HepG2 (cell line): ENCODE measurements around the gene WSB2. TPM values are rescaled to one million over a fixed set of nuclear protein-coding genes. Genes with fewer than 3 reads are reported as not detected.

Source experiments
- ATF1 ChIP-seq: IDR thresholded peaks from 2 replicates; pipeline ENCODE4 v1.6.1; 2016; ENCODE audit warnings: mild to moderate bottlenecking, control low read depth
- HDAC1 ChIP-seq: sonication (generic); formaldehyde crosslinking; IDR thresholded peaks from 2 replicates; pipeline ENCODE4 v1.5.1; 2020; ENCODE audit warnings: mild to moderate bottlenecking, missing genetic modification reagents
- LCORL ChIP-seq, 2 experiments: fragments of 450-650 bp in 1 of 2; sonication (generic) in 1 of 2; formaldehyde crosslinking in 1 of 2; IDR thresholded peaks; 2 replicates each; pipeline versions ENCODE4 v1.5.0 to v1.6.1; 2017 to 2020; ENCODE audit warnings: antibody characterized with exemption in 1 of 2, missing genetic modification reagents in 1 of 2
- NR2F2 ChIP-seq: IDR thresholded peaks from 2 replicates; pipeline ENCODE4 v1.6.1; 2012; ENCODE audit warnings: low read depth, inconsistent platforms, borderline replicate concordance
- STAT6 ChIP-seq: sonication (generic); formaldehyde crosslinking; IDR thresholded peaks from 2 replicates; pipeline ENCODE4 v1.4.0; 2020; ENCODE audit warnings: missing genetic modification reagents, mild to moderate bottlenecking, borderline replicate concordance
- TBX2 ChIP-seq: sonication (generic); formaldehyde crosslinking; IDR thresholded peaks from 2 replicates; pipeline ENCODE4 v1.5.0; 2020; ENCODE audit warnings: missing genetic modification reagents, mild to moderate bottlenecking, borderline replicate concordance
- ZFP90 ChIP-seq: sonication (generic); formaldehyde crosslinking; IDR thresholded peaks from 2 replicates; pipeline ENCODE4 v1.8.0; 2022; ENCODE audit warnings: missing genetic modification reagents, mild to moderate bottlenecking, inconsistent platforms, borderline replicate concordance
- ZFX ChIP-seq: sonication (generic); formaldehyde crosslinking; IDR thresholded peaks from 2 replicates; pipeline ENCODE4 v1.4.0; 2020; ENCODE audit warnings: mild to moderate bottlenecking, low read depth, missing genetic modification reagents, moderate library complexity
- ZKSCAN1 ChIP-seq: fragments of 150-350 bp; IDR thresholded peaks from 2 replicates; pipeline ENCODE4 v1.6.1; 2014; ENCODE audit warnings: low read length
- ZNF207 ChIP-seq: fragments of 450-650 bp; IDR thresholded peaks from 2 replicates; pipeline ENCODE4 v1.6.1; 2016; ENCODE audit warnings: antibody characterized with exemption, borderline replicate concordance
- ZNF335 ChIP-seq: sonication (generic); formaldehyde crosslinking; IDR thresholded peaks from 2 replicates; pipeline ENCODE4 v1.4.0; 2020; ENCODE audit warnings: missing genetic modification reagents
- ZNF605 ChIP-seq: sonication (generic); formaldehyde crosslinking; IDR thresholded peaks from 2 replicates; pipeline ENCODE4 v1.8.0; 2022; ENCODE audit warnings: mild to moderate bottlenecking, missing genetic modification reagents
- ZSCAN29 ChIP-seq: sonication (generic); formaldehyde crosslinking; conservative IDR thresholded peaks from 2 replicates; pipeline ENCODE4 v1.4.0; 2020; ENCODE audit warnings: mild to moderate bottlenecking, missing genetic modification reagents
- polyA plus RNA-seq, 8 experiments: library from polyadenylated mRNA; depleted of rRNA in 3 of 8; stranded (reverse) in 7 of 8; unstranded in 1 of 8; fragments of >200 nt; fragmentation: Illumina TruSeq in 4 of 8; extraction: Trizol in 4 of 8; gene quantifications; 2 replicates each; pipeline versions ENCODE4 v1.2.1 to v1.2.3, GENCODE V29; 2011 to 2016; ENCODE audit warnings: low read depth in 4 of 8, missing spikeins in 1 of 8, mixed read lengths in 1 of 8; ENCODE audit not compliant: insufficient read depth in 1 of 8
- total RNA-seq, 5 experiments: library from RNA; depleted of rRNA; stranded (reverse); fragments of >200 nt; fragmentation: Illumina TruSeq; extraction: Trizol; gene quantifications; 2 replicates each; pipeline ENCODE4 v1.2.3, GENCODE V29; 2016; ENCODE audit warnings: low read depth in 1 of 5
- TF ChIP-seq, protein P1 (sequence below): sonication (generic); formaldehyde crosslinking; IDR thresholded peaks from 2 replicates; pipeline ENCODE4 v1.4.0; 2020; ENCODE audit warnings: missing genetic modification reagents
- TF ChIP-seq, protein P2 (sequence below): sonication (generic); formaldehyde crosslinking; IDR thresholded peaks from 2 replicates; pipeline ENCODE4 v1.4.0; 2020; ENCODE audit warnings: missing genetic modification reagents, borderline replicate concordance
- TF ChIP-seq, protein P3 (sequence below): sonication (generic); formaldehyde crosslinking; IDR thresholded peaks from 2 replicates; pipeline ENCODE4 v1.8.0; 2022; ENCODE audit warnings: mild to moderate bottlenecking, missing genetic modification reagents, borderline replicate concordance
- TF ChIP-seq, protein P4 (sequence below): sonication (generic); formaldehyde crosslinking; IDR thresholded peaks from 2 replicates; pipeline ENCODE4 v1.5.0; 2020; ENCODE audit warnings: mild to moderate bottlenecking, missing genetic modification reagents, borderline replicate concordance

The WSB2 gene
- total and polyA plus RNA-seq, 2 of the 13 experiments (the other 11 are each of a cell fraction or from before 2014, with no cell fraction given): 31.0 to 82.8 TPM

DNA sequence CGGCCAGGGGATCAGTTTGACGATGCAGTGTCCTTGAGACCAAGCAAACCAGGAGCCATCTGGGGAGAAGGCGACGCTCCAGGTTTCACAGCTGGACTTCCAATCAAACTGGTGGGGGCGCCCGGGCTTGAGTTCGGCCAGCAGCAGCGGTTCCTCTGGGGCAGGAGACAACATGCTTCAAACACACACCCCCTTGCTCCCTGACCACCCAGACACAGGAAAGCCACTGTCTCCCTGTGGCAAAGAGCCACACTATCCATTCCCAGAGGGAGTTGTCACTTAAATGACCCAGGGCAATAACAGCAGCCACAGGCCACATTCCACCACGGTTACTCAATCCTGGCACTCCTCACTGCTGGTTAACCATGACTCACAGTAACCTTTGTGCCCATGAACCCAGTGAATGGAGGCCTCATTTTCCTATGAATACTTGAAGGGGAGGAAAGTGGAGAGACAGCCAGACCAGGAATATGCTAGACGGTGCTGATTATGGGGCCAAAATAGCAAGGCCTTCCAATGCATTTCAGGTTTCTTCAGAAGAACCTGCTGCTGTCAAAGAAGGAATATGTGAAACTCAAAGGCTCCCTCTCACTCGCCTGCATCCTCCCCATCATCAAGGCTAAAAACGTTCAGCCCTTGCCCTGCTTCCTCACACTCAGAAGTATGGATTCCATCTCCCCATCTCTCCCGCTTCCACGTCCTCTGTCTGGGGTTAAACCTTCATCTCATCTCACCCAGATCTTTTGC is 8.5 kb downstream of the WSB2 start (continued):
- TF ChIP-seq TBX2 (peak; percentile 93), ZNF605 (CRISPR knock-in tag) (0 out of 2 replicates have a peak, but pooled peaks have one; percentile 52), ATF1 (CRISPR knock-in tag) (no peak), ZFX (CRISPR knock-in tag) (peak; percentile 88), NR2F2 (peak; percentile 78), ZNF207 (no peak), STAT6 (CRISPR knock-in tag) (peak; percentile 59; the same call in 1 of the 2 replicates), HDAC1 (peak; percentile 96), ZSCAN29 (CRISPR knock-in tag) (peak; percentile 91), ZFP90 (CRISPR knock-in tag) (0 out of 2 replicates have a peak, but pooled peaks have one; percentile 63), LCORL (IDR thresholded peaks at IDR 0.05) (no peak), LCORL (CRISPR knock-in tag; IDR thresholded peaks at IDR 0.05) (peak; percentile 93), ZKSCAN1 (no peak), ZNF335 (CRISPR knock-in tag) (peak; percentile 78; the same call in 1 of the 2 replicates)
- TF ChIP-seq, protein P1, sequence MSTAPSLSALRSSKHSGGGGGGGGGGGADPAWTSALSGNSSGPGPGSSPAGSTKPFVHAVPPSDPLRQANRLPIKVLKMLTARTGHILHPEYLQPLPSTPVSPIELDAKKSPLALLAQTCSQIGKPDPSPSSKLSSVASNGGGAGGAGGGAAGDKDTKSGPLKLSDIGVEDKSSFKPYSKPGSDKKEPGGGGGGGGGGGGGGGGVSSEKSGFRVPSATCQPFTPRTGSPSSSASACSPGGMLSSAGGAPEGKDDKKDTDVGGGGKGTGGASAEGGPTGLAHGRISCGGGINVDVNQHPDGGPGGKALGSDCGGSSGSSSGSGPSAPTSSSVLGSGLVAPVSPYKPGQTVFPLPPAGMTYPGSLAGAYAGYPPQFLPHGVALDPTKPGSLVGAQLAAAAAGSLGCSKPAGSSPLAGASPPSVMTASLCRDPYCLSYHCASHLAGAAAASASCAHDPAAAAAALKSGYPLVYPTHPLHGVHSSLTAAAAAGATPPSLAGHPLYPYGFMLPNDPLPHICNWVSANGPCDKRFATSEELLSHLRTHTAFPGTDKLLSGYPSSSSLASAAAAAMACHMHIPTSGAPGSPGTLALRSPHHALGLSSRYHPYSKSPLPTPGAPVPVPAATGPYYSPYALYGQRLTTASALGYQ (CRISPR knock-in tag): peak; percentile 66; the same call in 1 of the 2 replicates
- TF ChIP-seq, protein P2, sequence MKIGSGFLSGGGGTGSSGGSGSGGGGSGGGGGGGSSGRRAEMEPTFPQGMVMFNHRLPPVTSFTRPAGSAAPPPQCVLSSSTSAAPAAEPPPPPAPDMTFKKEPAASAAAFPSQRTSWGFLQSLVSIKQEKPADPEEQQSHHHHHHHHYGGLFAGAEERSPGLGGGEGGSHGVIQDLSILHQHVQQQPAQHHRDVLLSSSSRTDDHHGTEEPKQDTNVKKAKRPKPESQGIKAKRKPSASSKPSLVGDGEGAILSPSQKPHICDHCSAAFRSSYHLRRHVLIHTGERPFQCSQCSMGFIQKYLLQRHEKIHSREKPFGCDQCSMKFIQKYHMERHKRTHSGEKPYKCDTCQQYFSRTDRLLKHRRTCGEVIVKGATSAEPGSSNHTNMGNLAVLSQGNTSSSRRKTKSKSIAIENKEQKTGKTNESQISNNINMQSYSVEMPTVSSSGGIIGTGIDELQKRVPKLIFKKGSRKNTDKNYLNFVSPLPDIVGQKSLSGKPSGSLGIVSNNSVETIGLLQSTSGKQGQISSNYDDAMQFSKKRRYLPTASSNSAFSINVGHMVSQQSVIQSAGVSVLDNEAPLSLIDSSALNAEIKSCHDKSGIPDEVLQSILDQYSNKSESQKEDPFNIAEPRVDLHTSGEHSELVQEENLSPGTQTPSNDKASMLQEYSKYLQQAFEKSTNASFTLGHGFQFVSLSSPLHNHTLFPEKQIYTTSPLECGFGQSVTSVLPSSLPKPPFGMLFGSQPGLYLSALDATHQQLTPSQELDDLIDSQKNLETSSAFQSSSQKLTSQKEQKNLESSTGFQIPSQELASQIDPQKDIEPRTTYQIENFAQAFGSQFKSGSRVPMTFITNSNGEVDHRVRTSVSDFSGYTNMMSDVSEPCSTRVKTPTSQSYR (CRISPR knock-in tag): peak; percentile 70; the same call in 1 of the 2 replicates
- TF ChIP-seq, protein P3, sequence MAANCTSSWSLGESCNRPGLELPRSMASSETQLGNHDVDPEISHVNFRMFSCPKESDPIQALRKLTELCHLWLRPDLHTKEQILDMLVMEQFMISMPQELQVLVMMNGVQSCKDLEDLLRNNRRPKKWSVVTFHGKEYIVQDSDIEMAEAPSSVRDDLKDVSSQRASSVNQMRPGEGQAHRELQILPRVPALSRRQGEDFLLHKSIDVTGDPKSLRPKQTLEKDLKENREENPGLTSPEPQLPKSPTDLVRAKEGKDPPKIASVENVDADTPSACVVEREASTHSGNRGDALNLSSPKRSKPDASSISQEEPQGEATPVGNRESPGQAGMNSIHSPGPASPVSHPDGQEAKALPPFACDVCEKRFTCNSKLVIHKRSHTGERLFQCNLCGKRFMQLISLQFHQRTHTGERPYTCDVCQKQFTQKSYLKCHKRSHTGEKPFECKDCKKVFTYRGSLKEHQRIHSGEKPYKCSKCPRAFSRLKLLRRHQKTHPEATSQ: peak; percentile 95; the same call in 1 of the 2 replicates
- TF ChIP-seq, protein P4, sequence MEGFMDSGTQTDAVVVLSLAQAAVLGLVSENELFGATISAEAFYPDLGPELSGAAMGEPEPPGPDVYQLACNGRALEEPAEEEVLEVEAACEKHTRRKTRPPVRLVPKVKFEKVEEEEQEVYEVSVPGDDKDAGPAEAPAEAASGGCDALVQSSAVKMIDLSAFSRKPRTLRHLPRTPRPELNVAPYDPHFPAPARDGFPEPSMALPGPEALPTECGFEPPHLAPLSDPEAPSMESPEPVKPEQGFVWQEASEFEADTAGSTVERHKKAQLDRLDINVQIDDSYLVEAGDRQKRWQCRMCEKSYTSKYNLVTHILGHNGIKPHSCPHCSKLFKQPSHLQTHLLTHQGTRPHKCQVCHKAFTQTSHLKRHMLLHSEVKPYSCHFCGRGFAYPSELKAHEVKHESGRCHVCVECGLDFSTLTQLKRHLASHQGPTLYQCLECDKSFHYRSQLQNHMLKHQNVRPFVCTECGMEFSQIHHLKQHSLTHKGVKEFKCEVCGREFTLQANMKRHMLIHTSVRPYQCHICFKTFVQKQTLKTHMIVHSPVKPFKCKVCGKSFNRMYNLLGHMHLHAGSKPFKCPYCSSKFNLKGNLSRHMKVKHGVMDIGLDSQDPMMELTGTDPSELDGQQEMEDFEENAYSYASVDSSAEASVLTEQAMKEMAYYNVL (CRISPR knock-in tag): peak; percentile 72; the same call in 1 of the 2 replicates
